ENCODE measurements around the gene SLC26A6. TPM values are rescaled to one million over a fixed set of nuclear protein-coding genes. Genes with fewer than 3 reads are reported as not detected.

SLC26A6 gene
- total and polyA plus RNA-seq, 10 of the 15 experiments (the other 5 are each of a cell fraction or from before 2014, with no cell fraction given): 2.1 to 24.9 (median 13.3) TPM

DNA sequence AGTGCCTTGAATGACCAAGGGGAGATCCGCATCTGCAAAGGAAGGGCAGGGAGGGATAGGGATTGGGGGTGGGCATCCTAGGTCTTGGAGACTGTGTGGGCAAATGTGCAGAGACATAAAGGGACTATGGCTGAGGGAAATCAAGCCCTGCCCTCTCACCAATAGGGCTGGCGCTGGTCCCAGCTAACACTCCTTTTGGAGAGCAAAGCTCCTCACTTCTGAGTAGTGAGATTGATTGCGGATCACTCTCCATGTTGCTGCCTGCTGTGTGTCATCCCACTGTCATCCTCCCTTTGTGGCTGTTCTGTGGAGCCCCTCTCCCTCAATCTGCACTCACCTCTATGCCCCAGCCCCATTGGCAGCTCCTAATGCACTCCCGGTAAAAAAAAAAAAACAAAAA is 29.7 kb upstream of the SLC26A6 start:
- in situ Hi-C loops (cut with MboI): no loop called here
- TF ChIP-seq, protein P1, sequence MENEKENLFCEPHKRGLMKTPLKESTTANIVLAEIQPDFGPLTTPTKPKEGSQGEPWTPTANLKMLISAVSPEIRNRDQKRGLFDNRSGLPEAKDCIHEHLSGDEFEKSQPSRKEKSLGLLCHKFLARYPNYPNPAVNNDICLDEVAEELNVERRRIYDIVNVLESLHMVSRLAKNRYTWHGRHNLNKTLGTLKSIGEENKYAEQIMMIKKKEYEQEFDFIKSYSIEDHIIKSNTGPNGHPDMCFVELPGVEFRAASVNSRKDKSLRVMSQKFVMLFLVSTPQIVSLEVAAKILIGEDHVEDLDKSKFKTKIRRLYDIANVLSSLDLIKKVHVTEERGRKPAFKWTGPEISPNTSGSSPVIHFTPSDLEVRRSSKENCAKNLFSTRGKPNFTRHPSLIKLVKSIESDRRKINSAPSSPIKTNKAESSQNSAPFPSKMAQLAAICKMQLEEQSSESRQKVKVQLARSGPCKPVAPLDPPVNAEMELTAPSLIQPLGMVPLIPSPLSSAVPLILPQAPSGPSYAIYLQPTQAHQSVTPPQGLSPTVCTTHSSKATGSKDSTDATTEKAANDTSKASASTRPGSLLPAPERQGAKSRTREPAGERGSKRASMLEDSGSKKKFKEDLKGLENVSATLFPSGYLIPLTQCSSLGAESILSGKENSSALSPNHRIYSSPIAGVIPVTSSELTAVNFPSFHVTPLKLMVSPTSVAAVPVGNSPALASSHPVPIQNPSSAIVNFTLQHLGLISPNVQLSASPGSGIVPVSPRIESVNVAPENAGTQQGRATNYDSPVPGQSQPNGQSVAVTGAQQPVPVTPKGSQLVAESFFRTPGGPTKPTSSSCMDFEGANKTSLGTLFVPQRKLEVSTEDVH (IDR thresholded peaks at IDR 0.05; ENCODE audit: low read depth, partially characterized antibody): no peak
- TF ChIP-seq IKZF1 (conservative IDR thresholded peaks at IDR 0.05) (no peak), SUZ12 (IDR thresholded peaks at IDR 0.05; ENCODE audit: unreplicated experiment) (no peak), NR2C1 (IDR thresholded peaks at IDR 0.05) (no peak), ATF7 (IDR thresholded peaks at IDR 0.05; ENCODE audit: low read depth) (no peak), BACH1 (IDR thresholded peaks at IDR 0.05; ENCODE audit: borderline replicate concordance) (no peak), ETV6 (conservative IDR thresholded peaks at IDR 0.05 in 1 of 2, IDR thresholded peaks at IDR 0.05 in 1 of 2; ENCODE audit: borderline replicate concordance in 1 of 2, low read depth in 1 of 2) (no peak), CBX5 (IDR thresholded peaks at IDR 0.05; ENCODE audit: low read depth) (no peak), IKZF2 (IDR thresholded peaks at IDR 0.05) (no peak), FOXM1 (IDR thresholded peaks at IDR 0.05; ENCODE audit: low read depth, low read length) (no peak), RCOR1 (conservative IDR thresholded peaks at IDR 0.05; ENCODE audit: low read depth, low read length) (no peak), NR2C2 (IDR thresholded peaks at IDR 0.05; ENCODE audit: borderline replicate concordance, control insufficient read depth, insufficient read length, low read depth) (no peak), CHD4 (IDR thresholded peaks at IDR 0.05) (no peak), POLR2AphosphoS5 (IDR thresholded peaks at IDR 0.05; ENCODE audit: low read length) (no peak)
- TF ChIP-seq, protein P2, sequence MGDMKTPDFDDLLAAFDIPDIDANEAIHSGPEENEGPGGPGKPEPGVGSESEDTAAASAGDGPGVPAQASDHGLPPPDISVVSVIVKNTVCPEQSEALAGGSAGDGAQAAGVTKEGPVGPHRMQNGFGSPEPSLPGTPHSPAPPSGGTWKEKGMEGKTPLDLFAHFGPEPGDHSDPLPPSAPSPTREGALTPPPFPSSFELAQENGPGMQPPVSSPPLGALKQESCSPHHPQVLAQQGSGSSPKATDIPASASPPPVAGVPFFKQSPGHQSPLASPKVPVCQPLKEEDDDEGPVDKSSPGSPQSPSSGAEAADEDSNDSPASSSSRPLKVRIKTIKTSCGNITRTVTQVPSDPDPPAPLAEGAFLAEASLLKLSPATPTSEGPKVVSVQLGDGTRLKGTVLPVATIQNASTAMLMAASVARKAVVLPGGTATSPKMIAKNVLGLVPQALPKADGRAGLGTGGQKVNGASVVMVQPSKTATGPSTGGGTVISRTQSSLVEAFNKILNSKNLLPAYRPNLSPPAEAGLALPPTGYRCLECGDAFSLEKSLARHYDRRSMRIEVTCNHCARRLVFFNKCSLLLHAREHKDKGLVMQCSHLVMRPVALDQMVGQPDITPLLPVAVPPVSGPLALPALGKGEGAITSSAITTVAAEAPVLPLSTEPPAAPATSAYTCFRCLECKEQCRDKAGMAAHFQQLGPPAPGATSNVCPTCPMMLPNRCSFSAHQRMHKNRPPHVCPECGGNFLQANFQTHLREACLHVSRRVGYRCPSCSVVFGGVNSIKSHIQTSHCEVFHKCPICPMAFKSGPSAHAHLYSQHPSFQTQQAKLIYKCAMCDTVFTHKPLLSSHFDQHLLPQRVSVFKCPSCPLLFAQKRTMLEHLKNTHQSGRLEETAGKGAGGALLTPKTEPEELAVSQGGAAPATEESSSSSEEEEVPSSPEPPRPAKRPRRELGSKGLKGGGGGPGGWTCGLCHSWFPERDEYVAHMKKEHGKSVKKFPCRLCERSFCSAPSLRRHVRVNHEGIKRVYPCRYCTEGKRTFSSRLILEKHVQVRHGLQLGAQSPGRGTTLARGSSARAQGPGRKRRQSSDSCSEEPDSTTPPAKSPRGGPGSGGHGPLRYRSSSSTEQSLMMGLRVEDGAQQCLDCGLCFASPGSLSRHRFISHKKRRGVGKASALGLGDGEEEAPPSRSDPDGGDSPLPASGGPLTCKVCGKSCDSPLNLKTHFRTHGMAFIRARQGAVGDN (IDR thresholded peaks at IDR 0.05): no peak
- TF ChIP-seq, protein P3, sequence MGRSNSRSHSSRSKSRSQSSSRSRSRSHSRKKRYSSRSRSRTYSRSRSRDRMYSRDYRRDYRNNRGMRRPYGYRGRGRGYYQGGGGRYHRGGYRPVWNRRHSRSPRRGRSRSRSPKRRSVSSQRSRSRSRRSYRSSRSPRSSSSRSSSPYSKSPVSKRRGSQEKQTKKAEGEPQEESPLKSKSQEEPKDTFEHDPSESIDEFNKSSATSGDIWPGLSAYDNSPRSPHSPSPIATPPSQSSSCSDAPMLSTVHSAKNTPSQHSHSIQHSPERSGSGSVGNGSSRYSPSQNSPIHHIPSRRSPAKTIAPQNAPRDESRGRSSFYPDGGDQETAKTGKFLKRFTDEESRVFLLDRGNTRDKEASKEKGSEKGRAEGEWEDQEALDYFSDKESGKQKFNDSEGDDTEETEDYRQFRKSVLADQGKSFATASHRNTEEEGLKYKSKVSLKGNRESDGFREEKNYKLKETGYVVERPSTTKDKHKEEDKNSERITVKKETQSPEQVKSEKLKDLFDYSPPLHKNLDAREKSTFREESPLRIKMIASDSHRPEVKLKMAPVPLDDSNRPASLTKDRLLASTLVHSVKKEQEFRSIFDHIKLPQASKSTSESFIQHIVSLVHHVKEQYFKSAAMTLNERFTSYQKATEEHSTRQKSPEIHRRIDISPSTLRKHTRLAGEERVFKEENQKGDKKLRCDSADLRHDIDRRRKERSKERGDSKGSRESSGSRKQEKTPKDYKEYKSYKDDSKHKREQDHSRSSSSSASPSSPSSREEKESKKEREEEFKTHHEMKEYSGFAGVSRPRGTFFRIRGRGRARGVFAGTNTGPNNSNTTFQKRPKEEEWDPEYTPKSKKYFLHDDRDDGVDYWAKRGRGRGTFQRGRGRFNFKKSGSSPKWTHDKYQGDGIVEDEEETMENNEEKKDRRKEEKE (IDR thresholded peaks at IDR 0.05): no peak

More for the DNA sequence above, 29.7 kb upstream of the SLC26A6 start:
- DNase-seq (ENCODE audit: low read depth, low spot score): no peak
- no peak for ATAC-seq
- WGBS (ENCODE audit: insufficient coverage, insufficient replicate concordance, low lambda C conversion rate, missing lambda C conversion rate): 98% methylated on average over 4 of the region's 4 CpGs
- Histone ChIP-seq H2AFZ (ENCODE audit: control insufficient read depth, low read depth, low read length) (no peak overlapping the region), H3K4me2 (ENCODE audit: control insufficient read depth, insufficient read depth) (no peak overlapping the region), H4K20me1 (ENCODE audit: control insufficient read depth, insufficient read depth) (no peaks in the 10 kb centered on the region), H3K27me3 (replicated peaks in 1 of 2; ENCODE audit: control insufficient read depth in 2 of 2, insufficient read depth in 2 of 2, low read length in 1 of 2) (peaks cover 0 to 3% of the 10 kb centered on the region in 2 experiments; a peak in 1 of 4 replicates), H3K4me1 (ENCODE audit: control insufficient read depth, insufficient read depth, low read length) (peaks cover 9% of the 10 kb centered on the region), H3K4me3 (no peak overlapping the region), H3K9me3 (replicated peaks; ENCODE audit: control insufficient read depth, insufficient read depth, low read length) (no peaks in the 10 kb centered on the region; the same call in 1 of the 3 replicates), H3K9ac (ENCODE audit: control insufficient read depth, insufficient read depth, low read length) (no peak overlapping the region), H3K79me2 (ENCODE audit: control insufficient read depth, insufficient read depth, low read length) (no peaks in the 10 kb centered on the region), H3K27ac (ENCODE audit: control insufficient read depth, insufficient read depth) (no peak overlapping the region), H3K36me3 (ENCODE audit: control insufficient read depth in 2 of 2, insufficient read depth in 2 of 2, low read length in 1 of 2) (no peaks in the 10 kb centered on the region)
- RAD21 ChIA-PET (ENCODE audit: unreplicated experiment): no interaction called here
- intact Hi-C loops (cut with micrococcal nuclease; ENCODE audit: unreplicated experiment): no loop called here
- CTCF ChIA-PET: interaction anchor here (1.1 to 2.2 kb wide), 4 partner anchors 13 to 51 kb away, joined by 3 to 6 read pairs (median 4); no protein-coding TSS in a partner anchor
- BruUV-seq (replicated peaks): no TSS peak
- POLR2A ChIA-PET: interaction anchor here (0.7 to 1.3 kb wide), 3 partner anchors 109 to 1148 kb away, joined by 3 to 4 read pairs (median 3); partner anchors contain the start of genes PFKFB4 and WDR6
- FAIRE-seq: no peak
- SMC1A ChIA-PET (ENCODE audit: uncharacterized antibody, unreplicated experiment): no interaction called here
